Activated CD8-positive, alpha-beta memory T cell treated with anti-CD3 and anti-CD28 coated beads for 4 hours (primary cell): ENCODE data around the gene TMEM176A.
"Not testable (repeated sequence)": the region's sequence is repeated elsewhere in the genome, so short reads cannot be mapped to it uniquely, and the experiment has no call there.

Experiments
- DNase-seq, 2 donors: peaks; one replicate each; pipeline ENCODE4 v3.0.0-alpha.2; 2020; ENCODE audit warnings: low read depth in 2 of 2

TMEM176A gene

GRCh38 chr7:150800581-150801241 lies at the start of gene TMEM176A:
Gene TMEM176A, plus strand, starts transcription at chr7:150800769. Its CDS starts 782 bp downstream, at chr7:150801551.
- no peak for DNase-seq

- no peak for DNase-seq
Observed at GRCh38 chr7:150751702-150752101, 48.9 kb upstream of the TMEM176A start.

GRCh38 chr7:150753239-150753638 lies 47.3 kb upstream of the TMEM176A start:
- no peak for DNase-seq

GRCh38 chr7:150753826-150754603 lies 46.6 kb upstream of the TMEM176A start:
- DNase-seq: no peak

- no peak for DNase-seq
Observed at GRCh38 chr7:150754951-150755350, 45.6 kb upstream of the TMEM176A start.

- peak; percentile 47 to 68 for DNase-seq
Observed at GRCh38 chr7:150755473-150756099, 45.0 kb upstream of the TMEM176A start.

- no peak for DNase-seq
Observed at GRCh38 chr7:150756166-150756565, 44.4 kb upstream of the TMEM176A start.

GRCh38 chr7:150756858-150757257 lies 43.7 kb upstream of the TMEM176A start:
- DNase-seq: no peak

- no peak for DNase-seq
Observed at GRCh38 chr7:150759479-150759878, 41.1 kb upstream of the TMEM176A start.

GRCh38 chr7:150766334-150766709 lies 34.2 kb upstream of the TMEM176A start:
- DNase-seq: no peak

- DNase-seq: no peak
Observed at GRCh38 chr7:150769768-150770167, 30.8 kb upstream of the TMEM176A start.

- not testable (repeated sequence) for DNase-seq
Observed at GRCh38 chr7:150774131-150774530, 26.4 kb upstream of the TMEM176A start.

- DNase-seq: no peak
Observed at GRCh38 chr7:150778014-150778737, 22.4 kb upstream of the TMEM176A start.

GRCh38 chr7:150778738-150779301 lies 21.7 kb upstream of the TMEM176A start:
- peak; percentile 37 to 44 for DNase-seq

- DNase-seq: no peak
Observed at GRCh38 chr7:150780292-150780691, 20.3 kb upstream of the TMEM176A start.

GRCh38 chr7:150781103-150781502 lies 19.5 kb upstream of the TMEM176A start:
- no peak for DNase-seq

- no peak for DNase-seq
Observed at GRCh38 chr7:150781961-150782360, 18.6 kb upstream of the TMEM176A start.

GRCh38 chr7:150784120-150784736 lies 16.3 kb upstream of the TMEM176A start:
- DNase-seq: no peak

- no peak for DNase-seq
Observed at GRCh38 chr7:150784954-150785353, 15.6 kb upstream of the TMEM176A start.

- no peak for DNase-seq
Observed at GRCh38 chr7:150787321-150788281, 13.0 kb upstream of the TMEM176A start.
